ENCODE results near the gene A3GALT2. TPM values are rescaled to one million over a fixed set of nuclear protein-coding genes. Genes with fewer than 3 reads are reported as not detected.

A3GALT2 gene
- polyA plus RNA-seq, 3 donors: 0.16 to 0.48 TPM; not detected in 1

- DNase-seq (ENCODE audit: extremely low read depth in 1 of 11, low read depth in 9 of 11, low spot score in 4 of 11): no peak
Measured at GRCh38 chr1:33267468-33268205, 53.3 kb downstream of the A3GALT2 start.

- DNase-seq (ENCODE audit: extremely low read depth in 1 of 11, low read depth in 9 of 11, low spot score in 4 of 11): no peak
Measured at GRCh38 chr1:33266766-33267165, 54.1 kb downstream of the A3GALT2 start.

GRCh38 chr1:33265780-33266605, 54.9 kb downstream of the A3GALT2 start:
- no peak for DNase-seq (ENCODE audit: extremely low read depth in 1 of 11, low read depth in 9 of 11, low spot score in 4 of 11)

- DNase-seq (ENCODE audit: extremely low read depth in 1 of 11, low read depth in 9 of 11, low spot score in 4 of 11): no peak
Measured at GRCh38 chr1:33263890-33264504, 56.9 kb downstream of the A3GALT2 start.

- no peak for DNase-seq (ENCODE audit: extremely low read depth in 1 of 11, low read depth in 9 of 11, low spot score in 4 of 11)
Measured at GRCh38 chr1:33261344-33261743, 59.6 kb downstream of the A3GALT2 start.

- DNase-seq (ENCODE audit: extremely low read depth in 1 of 11, low read depth in 9 of 11, low spot score in 4 of 11): no peak
Measured at GRCh38 chr1:33260439-33260838, 60.5 kb downstream of the A3GALT2 start.

GRCh38 chr1:33259879-33260278, 61.0 kb downstream of the A3GALT2 start:
- DNase-seq (ENCODE audit: extremely low read depth in 1 of 11, low read depth in 9 of 11, low spot score in 4 of 11): no peak

GRCh38 chr1:33258788-33259274, 62.1 kb downstream of the A3GALT2 start:
- no peak for DNase-seq (ENCODE audit: extremely low read depth in 1 of 11, low read depth in 9 of 11, low spot score in 4 of 11)

- DNase-seq (ENCODE audit: extremely low read depth in 1 of 11, low read depth in 9 of 11, low spot score in 4 of 11): no peak
Measured at GRCh38 chr1:33257772-33258712, 62.9 kb downstream of the A3GALT2 start.

GRCh38 chr1:33257207-33257771, 63.6 kb downstream of the A3GALT2 start:
- DNase-seq (ENCODE audit: extremely low read depth in 1 of 11, low read depth in 9 of 11, low spot score in 4 of 11): no peak

Other genes with a start within 250 kb of the A3GALT2 start
- 10 to 100 TPM in 1 of 3 donors, 1 to 10 TPM in 2; 7.1 to 10.3 (median 8.2) TPM for gene AZIN2, start 239.9 kb downstream of the A3GALT2 start, polyA plus RNA-seq (ENCODE audit: insufficient read length in 3 of 3)
- gene TRIM62, start 139.1 kb downstream of the A3GALT2 start, polyA plus RNA-seq (ENCODE audit: insufficient read length in 3 of 3): 1 to 10 TPM; 6.3 to 8.6 (median 8.0) TPM
- gene ZNF362, start 64.6 kb downstream of the A3GALT2 start, polyA plus RNA-seq (ENCODE audit: insufficient read length in 3 of 3): 10 to 100 TPM; 55.9 to 65.9 (median 65.4) TPM
- gene PHC2, start 110.0 kb upstream of the A3GALT2 start, polyA plus RNA-seq (ENCODE audit: insufficient read length in 3 of 3): 100 to 1,000 TPM; 107 to 121 (median 111) TPM
- 1 to 10 TPM; 5.4 to 5.9 (median 5.5) TPM for gene ZSCAN20, start 151.5 kb upstream of the A3GALT2 start, polyA plus RNA-seq (ENCODE audit: insufficient read length in 3 of 3)